NCI-H128 (cell line): ENCODE data around the gene NDEL1.

Source experiments
- DNase-seq: peaks from one replicate; lab custom pipeline; 2025; ENCODE audit not compliant: unreplicated experiment; lab: John Stamatoyannopoulos, UW

Gene NDEL1

DNA sequence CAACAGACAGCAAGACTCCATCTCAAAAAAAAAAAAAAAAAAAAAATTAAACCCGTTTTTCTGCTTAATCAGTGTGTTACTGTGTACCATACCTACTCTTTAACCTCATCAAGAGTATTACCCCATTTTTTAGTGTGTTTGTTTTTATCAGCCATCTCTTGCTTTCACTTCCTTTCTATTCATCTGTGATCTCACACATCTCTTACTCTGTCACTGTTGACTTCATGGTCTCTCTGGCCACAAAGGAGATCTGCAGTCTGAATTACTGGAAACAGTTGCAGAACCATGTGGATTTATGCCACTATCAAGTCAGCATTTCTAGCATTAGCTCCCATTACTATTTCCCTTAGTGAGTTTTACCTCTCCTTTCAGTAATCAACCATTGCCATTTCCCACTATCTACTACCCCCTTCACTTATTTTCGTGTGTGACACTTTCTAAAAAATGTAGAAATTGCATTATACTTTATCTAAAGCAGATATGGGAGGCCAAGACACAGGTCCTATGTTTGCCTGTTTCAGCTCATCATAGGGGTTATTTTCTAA lies 20.1 kb downstream of the NDEL1 start:
- no peak for DNase-seq

DNA sequence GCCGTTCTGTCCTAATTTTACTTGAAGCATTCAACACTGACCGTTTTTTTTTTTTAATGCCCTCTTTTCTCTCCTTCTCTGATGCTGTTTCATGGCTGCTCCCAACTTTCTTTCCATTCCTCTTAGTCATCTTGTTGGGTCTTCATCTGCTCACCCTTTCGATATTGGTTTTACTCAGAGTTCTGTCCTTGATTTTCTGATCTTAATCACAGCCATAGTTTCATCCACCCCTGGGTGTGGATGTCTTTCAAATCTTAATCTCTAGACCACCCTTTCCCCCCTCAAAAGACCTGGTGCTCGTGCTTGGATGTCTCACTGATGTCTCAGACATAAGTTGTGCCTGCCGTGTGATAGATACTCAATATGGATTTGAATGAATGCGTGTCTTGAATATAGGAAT lies 22.4 kb downstream of the NDEL1 start:
- DNase-seq, result no peak

DNA sequence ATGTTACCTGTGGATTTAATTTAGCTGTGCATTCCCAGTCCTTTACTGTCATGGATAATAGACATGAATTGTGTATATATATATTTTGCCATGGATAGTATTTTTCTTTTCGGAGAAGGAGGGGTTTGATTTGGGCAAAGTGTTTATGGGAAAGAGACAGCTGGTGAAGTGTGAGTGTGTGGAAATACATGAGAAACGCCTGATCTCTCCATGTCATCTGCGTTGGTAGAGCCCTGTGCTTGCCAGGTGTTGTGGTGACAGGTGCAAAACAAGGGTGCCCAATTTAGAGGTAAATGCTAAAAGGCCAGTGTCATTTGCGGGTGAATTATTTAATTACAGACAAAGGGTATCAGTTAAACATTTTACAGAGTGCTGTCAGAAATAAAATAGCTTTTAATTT lies 23.4 kb downstream of the NDEL1 start:
- no peak for DNase-seq

DNA sequence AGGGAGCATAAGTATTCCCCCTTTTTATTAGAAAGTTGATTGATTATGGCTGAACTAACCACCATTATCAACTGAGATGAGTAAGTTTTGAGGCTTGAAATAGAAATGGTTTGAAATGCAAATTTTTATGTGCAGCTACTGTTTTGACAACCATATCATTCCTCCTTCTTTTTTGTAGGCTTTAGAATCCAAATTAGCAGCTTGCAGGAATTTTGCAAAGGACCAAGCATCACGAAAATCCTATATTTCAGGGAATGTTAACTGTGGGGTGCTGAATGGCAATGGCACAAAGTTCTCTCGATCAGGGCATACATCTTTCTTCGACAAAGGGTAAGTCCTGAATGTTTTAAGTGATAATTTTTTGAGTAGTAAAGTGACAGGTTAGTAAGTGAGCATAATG lies 24.1 kb downstream of the NDEL1 start:
- no peak for DNase-seq

DNA sequence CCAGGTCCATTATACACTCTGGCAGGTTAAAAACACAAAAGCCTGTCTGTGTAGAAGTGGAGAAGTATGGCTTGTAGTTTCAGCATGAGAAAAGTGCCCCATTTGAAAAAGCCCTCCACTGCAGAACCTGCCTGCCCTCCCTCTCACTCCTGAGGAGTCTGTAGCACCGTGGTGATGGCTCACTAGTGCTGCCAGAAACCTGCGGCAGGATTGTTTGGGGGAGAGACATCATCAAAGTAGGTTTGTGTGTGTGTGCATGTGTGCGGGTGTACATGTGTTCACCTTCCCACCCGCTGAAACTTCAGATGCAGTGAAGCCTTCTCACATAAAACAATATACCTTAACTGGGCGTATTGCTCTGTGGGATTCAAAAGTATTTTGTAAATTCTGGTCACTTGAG lies 26.9 kb downstream of the NDEL1 start:
- no peak for DNase-seq

DNA sequence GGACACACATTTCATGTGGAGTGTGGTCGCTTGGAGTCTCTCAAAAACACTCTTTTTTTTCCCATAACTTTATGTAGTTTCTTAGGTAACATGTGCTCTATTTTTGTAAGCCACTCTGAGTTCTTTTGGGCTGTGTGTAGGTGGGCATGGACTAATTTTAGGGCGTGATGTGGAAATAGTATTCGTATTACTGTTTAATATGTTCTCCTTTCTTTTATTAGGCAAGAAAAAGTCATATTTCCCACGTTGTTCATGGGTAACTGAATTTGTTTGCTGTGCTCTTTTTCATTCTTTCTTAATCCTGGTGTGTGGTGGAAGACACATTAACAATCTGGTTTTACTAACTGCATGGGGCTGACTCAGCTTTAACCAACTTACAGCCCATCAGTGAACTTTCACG lies 27.4 kb downstream of the NDEL1 start:
- no peak for DNase-seq

DNA sequence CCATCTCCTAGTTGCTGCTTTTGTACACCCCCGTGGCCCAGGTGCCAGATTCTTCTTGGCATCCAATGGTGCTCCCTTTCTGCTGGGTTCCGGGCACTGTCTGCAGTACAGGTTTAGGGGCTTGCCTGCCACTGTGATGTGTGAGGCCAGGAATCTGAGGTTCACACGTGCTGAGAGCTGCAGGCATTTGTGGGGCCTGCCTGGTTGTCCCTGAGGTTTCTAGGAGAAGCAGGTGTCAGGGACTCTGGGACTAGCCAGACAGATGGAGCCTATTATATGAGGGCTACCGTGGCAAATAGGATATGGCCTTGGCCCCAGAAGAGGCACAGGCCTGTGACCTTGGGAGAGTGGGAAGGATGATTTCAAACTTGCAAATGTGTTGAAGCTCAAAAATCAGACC lies 29.3 kb downstream of the NDEL1 start:
- no peak for DNase-seq

DNA sequence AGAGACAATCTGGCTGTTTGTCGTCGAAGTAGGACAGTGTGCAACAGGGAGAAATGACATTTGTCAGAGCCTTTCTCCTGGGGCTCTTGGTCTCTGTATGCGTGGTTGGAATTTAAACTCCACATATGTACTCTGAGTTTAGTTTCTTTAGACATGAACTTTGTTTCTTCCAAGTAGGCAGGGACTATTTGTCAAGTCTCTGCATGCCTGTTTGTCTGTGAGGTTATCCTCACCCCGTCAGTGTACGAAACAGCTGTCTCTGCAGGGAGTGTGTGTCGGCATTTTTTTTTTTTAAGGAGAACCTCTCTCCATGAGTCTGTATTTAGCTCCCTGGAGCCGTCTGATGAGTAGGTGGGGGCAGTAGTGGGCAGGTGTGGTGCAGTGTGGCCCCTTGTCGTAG lies 29.7 kb downstream of the NDEL1 start:
- DNase-seq, result no peak

DNA sequence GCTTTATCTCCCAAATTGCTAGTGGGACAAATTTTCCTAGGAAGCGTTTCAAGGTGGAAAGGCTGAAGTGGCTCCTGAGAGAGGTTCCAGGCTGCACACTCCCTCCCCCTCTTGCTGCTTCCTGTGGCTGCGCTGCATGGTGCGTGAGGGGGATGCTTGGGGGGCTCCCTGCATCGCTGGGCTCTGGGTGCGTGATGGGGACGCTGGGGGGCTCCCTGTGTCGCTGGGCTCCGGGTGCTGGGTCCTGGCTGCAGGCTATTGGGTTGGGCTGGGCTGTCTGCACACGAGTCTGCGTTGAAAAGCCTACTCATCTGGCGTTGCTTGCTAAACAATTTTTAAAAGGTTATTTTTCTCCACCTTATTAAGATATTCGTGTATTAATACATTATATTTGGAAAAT lies 30.1 kb downstream of the NDEL1 start:
- no peak for DNase-seq

DNA sequence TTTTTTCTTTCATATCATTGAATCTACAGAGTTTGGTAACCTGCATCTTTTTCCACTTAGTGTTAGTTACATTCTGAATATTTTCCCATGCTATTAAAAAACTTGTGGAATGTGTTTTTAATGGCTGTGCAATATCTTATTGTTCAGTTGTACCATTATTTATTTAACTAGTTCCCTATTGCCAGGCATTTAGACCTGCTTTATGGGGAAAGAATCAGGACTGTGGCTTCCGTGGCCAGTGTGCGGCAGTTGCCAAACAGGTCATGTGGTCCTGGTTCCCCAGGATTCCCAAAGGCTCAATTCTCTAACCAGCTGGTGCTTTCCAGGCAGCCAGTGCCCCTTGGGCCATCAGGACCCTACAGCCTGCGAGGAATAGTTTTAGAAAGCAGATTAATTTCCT lies 30.8 kb downstream of the NDEL1 start:
- no peak for DNase-seq

DNA sequence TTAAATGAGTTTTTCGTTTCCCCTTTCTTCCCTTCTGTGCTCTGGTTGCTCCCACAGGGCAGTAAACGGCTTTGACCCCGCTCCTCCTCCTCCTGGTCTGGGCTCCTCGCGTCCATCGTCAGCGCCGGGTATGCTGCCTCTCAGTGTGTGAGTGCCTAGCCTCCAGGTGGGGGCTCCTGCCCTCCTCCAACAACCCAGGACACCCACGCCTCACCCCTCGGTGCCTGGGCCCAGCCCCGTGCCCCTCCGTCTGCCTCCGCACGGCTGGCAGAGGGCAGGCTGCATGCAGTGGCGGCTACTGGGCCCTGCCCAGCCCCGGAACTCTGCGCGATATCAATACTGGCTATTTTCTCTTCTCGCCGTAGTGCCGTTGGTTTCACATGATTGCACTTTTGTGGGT lies 31.2 kb downstream of the NDEL1 start:
- no peak for DNase-seq

DNA sequence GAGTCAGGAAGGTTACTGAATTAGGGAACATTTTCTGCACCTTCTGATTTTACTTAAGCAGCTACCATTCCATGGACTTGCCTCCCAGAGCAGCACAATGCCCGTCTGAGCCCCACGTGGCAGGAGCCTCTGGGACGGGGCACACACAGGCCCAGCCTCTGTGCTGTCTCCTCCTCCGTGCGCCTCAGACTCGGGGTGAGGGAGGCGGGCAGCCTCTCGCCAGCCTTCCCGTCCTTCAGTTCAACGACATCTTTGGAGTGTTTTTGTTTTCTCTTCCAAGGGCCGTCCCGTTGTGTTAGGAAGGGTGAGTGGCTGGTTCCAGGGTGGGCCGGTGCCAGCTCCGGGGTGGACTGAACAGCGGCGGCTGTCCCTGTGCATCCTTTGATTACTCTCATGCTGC lies 31.8 kb downstream of the NDEL1 start:
- DNase-seq, result no peak

DNA sequence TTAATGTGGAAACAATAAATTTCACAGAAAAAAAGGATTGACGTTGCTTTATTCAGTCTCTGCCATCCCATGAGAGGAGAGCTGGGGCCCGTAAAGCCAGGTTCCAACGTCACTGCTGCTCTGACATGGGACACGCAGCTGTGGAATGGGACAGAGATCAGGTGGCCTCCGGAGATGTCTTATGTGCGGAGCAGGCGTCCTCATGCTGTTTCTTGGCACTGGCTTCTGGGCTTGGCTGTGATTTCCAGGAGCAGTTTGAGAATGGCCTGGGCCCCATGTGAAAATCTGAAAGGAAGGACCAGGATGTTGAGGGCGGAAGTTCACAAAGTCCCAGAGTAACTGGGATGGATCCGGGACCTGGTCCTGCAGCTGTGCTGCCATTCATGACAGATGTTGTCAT lies 32.4 kb downstream of the NDEL1 start:
- DNase-seq, result no peak

DNA sequence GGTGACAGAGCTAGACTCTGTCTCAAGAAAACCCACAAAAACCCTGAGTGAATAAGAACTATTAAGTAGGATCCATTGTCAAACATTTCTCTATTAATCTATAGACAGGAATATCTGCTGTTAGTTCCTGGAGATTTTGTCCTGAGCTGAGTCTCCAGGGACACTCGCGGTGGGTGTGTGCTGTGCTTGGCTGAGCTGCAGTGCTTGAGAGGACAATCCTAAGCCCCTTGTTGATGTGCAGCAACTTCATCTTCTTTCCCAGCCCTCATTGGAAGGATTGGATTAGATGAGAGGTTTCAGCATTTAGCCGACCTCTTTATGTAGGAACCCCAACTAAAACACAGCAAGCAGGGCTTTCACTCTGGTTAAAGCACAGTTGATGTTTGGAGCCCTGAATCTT lies 33.3 kb downstream of the NDEL1 start:
- no peak for DNase-seq

DNA sequence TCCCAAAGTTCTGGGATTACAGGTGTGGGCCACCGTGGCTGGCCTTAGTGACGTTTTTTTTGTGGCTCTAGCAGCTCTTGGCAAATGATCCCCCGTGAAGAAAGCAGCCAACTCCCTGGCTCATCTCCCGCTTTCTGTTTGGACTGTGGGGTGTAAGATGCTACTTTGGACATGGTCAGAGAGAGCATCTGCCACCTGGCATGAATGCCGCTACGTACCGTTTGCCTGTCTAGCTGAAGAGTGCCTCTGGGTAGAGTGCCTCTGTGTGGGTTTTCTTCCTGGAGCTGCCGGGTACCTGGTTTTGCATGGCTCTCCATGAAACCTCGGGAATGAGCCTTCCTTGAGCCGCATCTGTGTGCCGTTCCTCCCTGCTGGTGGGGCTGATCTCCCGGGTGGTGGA lies 34.3 kb downstream of the NDEL1 start:
- DNase-seq, result no peak

DNA sequence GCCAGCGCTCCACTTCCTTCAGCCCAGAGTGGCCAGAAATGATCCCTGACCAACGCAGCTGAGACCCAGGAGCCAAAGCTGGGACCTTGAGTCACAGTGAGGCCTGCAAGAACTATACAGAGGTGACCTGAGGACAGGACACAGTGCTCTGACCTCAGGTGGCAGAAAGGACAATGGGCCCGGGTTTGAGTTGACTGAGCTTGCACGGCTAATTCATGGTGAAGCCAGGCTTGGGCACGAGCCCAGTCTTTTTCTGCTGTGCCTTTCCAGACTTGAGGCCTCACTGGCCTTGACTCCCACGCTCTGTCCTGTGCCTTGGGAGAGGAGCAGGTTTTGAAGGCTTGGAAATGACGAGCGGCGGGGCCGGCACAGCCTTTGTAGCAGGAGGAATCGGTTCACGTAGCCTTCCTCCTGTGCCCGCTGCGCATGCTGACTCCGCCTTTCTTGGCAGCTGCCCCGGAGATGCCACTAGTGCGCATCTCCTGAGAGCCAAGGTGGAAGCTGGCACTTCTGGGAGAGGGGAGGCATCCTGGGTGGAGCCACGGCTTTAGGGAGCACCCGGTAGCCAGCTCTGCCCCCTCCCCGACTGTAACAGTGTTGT lies 34.9 kb downstream of the NDEL1 start:
- no peak for DNase-seq

DNA sequence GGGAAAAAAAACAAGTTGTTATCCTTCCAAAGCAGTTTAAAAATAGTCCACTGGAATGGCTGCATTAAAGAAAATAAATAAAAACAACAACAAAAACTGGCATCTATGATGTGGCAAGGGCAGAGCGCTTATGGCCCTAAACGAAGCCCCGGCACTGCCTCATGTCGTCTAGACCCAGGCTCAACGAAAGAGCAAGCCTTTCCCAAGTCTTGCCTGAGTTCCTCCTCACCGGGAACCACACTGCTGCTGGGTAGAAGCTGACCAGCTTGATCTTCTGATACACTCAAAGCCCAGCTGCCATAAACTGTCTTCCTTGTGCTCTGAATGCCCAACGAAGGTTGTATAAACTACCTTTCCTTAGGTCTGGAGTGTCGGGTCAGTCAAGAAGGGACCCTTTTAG lies 37.0 kb downstream of the NDEL1 start:
- no peak for DNase-seq

DNA sequence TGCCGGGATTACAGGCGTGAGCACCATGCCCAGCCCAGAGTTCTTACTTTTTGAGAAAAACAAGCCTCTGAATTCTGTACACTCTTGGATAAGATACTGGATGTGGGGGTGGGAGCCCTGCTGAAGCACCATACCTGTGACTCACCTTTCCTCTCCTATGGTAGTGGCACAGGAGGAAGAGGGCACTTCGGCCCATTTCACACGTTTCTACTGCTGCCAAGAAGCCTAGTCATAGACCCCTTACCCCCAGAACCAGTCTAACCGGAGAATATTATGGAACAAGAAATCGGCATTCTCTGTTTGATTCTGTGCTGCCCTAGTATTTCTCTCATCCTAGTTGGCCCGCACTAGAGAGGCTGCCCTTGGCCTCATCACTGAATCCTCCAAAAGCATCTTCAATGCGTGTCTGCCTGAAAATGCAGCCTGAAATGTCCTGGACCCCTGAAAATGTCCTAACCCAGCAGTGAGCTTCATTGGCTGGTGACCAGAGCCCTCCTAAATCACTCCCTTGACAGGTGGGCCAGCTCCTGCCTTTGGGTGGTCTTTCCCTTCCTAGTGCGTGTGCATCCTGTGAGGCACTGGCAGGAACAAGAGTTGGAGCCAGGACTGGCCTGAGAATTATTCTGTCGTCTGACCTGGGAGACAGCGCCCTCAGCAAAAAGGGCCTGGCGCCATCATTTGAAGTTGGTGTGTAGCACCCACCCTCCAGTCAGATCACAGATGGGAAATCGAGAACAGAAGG lies 37.9 kb downstream of the NDEL1 start:
- DNase-seq, result no peak

DNA sequence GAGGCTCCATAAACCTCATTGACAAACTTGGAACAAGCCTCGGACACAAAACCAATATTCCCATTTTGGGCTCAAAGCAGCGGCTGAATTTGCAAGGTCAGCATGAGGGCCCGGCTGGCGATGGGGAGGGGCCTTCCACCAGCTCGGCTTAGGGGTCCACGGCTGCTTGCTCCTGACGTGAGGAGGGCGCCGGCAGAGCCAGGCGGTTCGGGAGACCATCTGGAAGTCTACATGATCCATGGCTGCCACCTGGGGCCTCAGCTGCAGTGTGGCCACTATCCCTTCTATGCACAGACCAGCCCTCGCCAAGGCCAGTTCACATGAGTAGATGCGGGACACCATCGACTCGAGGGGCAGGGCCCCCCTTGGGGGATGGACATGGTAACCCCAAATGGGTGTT lies 39.1 kb downstream of the NDEL1 start:
- DNase-seq, result no peak

DNA sequence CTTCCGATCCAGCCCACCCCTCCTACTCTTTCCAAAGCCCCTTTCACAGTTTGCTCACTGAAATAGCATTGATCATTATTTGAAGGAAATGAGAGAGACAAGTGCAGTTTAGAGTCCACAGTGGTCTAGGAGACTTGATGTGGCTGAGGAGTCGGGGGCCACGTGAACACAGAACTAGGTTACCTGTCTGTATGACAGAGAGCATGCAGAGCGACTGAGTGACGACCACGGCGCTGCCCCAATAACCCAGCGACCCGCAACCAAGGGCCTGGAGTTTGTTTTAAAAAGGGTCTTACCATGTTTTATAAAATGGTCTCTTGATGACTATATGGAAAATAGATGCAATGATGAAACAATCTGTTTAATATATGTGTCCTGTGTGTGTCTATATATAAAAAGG lies 39.5 kb downstream of the NDEL1 start:
- no peak for DNase-seq

DNA sequence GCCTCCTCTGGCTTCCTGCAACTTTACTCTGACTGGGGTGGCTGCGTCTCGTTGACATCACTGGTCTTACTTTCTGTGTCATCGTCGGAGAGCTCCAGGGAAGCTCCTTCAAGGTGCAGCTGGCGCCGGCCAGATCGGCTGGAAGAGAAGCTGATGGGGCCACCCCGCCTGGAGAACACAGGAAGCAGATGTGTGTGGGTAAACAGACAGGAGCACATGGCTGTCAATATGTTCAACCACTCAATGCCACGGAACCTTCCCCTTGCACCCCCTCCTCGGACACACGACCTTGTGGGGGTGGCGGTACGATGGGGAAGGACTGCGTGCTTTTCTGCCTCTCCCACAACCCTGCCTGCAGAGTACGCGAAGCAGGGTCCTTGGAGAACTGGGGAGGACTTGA lies 40.1 kb downstream of the NDEL1 start:
- no peak for DNase-seq

DNA sequence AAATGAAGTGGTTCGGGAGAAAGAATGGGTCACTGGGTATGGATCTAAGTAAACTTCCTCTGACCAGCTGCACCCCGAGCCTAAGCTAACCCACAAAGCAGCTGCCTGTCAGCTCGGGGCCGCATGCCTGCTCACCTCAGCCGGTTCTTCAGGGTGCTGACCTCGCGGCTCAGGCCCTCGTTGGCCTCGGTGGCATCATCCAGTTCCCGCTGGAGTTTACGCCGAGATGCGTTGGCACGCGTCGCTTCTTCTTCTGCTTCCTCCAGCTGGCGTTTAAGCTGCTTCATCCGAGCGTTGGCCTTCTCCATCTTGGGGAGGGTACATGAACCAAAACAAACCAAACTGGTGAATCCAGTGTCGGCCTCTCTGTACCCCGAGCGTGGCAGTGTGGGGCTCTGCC lies 41.1 kb downstream of the NDEL1 start:
- DNase-seq, result no peak

DNA sequence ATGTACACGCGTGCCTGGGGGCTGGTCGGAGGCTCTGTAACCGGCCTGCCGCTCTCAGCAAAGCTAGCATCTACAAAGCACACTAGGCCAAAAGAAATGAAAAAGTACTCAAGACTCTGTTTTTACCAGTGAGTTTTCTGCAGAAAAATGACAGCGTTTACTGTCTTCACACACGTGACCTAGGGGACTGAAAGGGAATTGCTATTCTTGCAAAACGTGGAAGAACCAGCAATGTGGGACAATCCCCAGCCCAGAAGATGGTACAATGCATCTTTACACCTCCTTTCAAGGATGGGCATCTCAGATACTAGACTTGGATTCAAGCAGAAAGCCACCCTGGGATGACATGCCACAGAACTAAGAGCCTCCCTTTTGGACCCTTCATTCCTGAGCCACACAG lies 41.5 kb downstream of the NDEL1 start:
- no peak for DNase-seq
